Fibroblast of the conjunctiva (primary cell): Measurements from ENCODE around the gene CARD10.
A peak's percentile ranks its signal among the peaks of the same experiment; 100 is the strongest.

Experiments used
- DNase-seq: peaks from one replicate; pipeline ENCODE4 v3.0.0-alpha.2; 2010; ENCODE audit warnings: low read depth

CARD10 gene

GRCh38 chr22:37462436-37462835 lies 56.8 kb downstream of the CARD10 start:
- no peak for DNase-seq

- no peak for DNase-seq
Observed at GRCh38 chr22:37461961-37462360, 57.3 kb downstream of the CARD10 start.

- no peak for DNase-seq
Observed at GRCh38 chr22:37460684-37461083, 58.5 kb downstream of the CARD10 start.

DNA sequence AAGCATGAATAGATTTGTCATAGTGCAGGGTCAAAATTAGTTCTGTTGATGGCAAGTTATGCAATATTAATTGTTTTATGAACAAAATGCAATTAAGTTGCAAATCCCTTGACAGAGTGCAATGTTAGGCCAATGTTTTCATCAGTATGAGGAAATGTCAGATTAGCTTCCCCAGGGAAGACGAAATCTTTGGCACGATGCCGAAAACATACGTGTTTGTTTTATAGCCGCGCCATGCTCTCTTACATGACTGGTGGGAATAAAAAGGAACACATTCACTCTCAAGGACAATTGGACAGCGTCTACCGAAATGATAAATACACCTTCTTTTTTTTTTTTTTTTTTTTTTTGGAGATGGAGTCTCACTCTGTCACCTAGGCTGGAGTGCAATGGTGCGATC lies 60.0 kb downstream of the CARD10 start:
- no peak for DNase-seq

- DNase-seq: peak; percentile 23
Observed at GRCh38 chr22:37457093-37457893, 61.9 kb downstream of the CARD10 start.

DNA sequence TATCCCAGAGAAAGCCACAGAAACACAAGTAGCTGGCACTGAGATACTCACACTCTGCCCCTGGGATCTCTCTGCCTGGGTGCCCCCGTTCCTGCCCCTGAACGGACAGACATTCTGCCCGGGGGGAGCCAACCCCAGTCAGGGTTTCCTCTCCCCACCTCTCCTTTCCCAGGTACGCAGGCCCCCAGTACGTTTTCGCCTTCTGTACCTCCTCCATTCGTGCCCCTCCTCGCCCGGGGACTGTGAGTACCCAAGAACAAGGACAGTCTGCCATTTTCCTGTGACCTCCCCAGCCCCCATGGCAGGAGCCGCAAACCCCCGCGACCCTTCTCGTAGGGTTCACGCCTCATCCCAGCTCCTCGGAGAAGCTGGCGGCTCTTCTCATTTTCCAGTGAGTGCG lies 62.9 kb downstream of the CARD10 start:
- no peak for DNase-seq

- DNase-seq: no peak
Observed at GRCh38 chr22:37455896-37456295, 63.3 kb downstream of the CARD10 start.

DNA sequence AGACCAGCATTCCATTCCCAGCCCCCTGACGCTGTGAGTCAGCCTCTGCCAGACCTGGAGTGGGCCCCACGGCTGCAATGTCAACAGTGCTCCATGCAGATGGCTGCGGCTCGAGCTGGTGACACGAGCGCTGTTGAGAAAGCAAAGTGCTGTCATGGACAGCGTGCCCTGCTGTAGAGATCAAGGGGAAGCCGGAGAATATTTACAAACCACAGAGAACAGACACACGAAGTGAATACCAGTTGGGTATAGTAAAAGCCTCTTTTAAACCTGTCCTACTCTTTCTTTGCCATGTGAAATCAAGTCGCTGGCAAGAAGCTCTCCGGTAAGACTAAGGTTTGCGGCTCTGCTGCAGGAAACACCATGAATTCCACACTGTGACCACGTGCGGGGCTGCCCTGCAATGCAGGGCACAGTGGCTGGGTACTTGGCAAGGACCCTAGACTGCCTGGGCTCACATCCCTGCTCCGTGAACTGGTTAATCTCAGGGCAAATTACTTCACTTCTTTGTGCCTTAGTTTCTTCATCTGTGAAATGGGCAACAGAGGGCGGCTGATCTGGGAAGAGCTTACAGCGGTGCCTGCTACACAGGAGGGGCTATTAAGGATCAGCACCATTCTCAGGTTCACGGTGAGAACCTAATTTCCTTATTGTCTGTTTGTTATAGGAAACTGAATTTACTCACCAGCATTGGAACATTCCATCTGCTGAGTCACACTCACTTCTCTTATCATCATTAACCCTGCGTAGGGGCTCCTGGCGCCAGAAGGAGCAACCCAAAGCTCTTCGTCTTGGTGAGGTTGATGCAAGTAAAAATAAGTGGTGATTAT lies 64.1 kb downstream of the CARD10 start:
- peak; percentile 29 for DNase-seq

DNA sequence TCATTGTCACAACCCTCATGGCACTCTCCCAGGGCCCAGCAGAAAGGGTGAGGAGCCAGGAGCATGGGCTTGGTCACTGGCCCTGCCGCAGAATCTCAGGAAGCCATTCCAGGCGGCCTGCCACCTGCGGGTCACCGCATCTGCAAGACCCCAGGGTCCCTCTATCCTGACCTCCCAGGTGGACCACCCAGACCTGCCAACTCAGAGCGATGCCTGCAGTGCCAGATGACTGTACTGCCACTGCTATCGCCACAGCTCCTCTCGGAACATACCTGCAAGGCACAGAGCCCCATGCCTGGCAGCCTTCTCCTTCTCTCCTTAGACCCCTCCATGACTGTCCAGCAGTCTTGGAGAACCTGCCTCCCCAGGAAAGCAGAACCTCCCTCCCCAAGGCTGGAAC lies 65.5 kb downstream of the CARD10 start:
- DNase-seq: no peak

DNA sequence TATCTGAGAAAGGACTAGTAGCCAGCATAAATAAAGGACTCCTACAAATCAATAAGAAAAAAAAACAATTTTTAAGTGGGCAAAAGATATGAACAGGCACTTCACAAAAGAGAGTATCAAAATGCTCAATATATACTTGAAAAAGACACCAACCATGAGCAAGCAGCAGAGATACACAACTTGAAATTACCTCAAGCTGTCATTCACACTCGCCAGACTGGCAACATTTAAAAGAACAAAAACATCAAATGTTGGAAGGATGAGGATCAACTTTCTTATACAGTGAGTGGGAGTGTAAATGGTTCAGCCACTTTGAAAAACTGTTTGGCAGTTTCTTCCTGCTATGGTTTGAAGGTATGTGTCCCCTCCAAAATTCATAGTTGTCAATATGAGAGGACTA lies 68.0 kb downstream of the CARD10 start:
- no peak for DNase-seq

DNA sequence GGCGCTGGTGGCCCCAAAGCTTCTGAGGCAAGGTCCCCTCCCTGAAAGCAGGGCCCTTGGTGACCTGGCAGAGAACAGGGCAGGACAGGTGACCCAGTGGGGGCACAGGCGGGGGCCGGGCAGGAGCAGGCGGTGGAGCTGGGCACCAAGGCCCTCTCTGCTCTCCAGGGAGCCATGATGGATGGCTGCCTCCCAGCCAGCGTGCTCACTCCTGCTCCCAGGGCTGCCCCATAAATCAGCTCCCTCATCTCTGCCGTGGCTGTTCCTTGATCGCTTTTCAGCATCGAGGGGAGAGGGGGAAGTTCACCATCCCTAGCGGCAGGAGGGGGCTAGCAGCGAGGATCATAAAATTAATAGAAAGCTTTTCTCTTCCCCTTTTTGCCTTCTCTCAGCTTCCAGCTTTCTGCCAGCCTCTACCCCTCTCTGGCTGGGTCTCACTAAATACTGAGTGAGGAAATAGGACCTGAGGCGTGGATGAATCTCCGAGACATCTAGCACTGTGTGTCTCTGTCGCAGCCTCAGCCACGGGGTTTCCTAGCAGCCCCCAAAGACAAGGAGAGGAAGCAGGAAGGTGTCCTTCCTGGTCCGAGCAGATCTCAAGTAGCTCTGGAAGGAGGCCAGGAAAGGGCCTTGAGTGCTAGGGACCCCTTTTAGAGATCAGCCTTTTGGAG lies 69.7 kb downstream of the CARD10 start:
- DNase-seq: no peak

GRCh38 chr22:37448516-37449127 lies 70.6 kb downstream of the CARD10 start:
- no peak for DNase-seq

- no peak for DNase-seq
Observed at GRCh38 chr22:37445501-37445900, 73.7 kb downstream of the CARD10 start.

- DNase-seq: no peak
Observed at GRCh38 chr22:37443977-37444376, 75.2 kb downstream of the CARD10 start.

DNA sequence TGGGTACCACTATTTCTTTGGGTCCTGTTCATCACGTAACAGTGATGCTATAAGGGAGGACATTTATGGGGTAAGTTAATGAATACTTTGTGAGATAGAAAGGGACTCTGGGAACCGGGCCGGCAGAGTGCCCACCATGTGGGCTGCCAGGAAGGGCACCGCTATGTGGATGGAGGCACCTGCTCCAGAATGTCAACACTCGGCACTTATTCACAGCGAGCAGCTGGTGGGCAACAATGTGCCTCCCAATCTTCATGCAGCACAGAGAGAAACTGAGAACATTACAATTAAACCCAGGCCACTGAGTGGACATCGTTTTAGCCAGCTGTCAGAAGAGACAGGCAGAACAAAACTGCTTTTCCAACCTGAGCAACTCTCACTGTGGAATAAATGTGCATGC lies 76.1 kb downstream of the CARD10 start:
- DNase-seq: no peak

DNA sequence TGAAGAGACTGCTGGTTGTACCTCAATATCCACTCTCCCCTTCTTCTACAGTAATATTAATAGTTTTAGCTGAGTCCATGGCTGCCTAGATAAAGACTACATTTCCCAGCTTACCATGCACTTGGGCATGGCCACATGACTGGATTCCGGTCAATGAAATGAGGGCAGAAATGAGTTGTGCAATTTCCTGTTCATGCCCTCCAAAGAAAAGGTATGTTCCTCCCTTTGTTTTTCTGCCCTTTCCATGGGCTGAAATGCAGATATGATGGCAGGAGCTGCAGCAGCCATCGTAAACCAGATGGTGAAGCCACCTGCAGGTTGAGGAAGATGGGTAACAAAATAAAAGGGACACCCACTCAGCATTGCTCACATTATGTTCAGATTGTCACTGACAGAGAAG lies 76.7 kb downstream of the CARD10 start:
- DNase-seq: no peak

DNA sequence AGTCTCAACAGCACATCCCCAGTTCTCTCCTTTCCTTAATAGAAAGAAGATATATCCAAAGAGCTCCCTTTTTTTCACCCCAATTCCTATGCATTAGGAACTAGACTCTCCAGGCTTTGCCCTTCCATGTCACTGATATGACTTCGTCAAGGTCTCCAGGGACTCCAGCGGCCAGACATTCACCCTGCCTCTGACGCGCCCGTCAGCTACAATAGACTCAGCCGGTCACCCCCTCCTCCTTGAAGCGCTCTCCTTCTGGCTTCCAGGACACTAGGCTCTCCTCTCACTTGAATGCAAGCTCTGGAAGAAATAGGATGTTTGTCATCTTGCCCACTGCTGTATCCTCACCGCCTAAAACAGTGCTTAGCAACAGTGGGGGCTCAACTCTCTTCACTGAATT lies 77.1 kb downstream of the CARD10 start:
- DNase-seq: no peak

DNA sequence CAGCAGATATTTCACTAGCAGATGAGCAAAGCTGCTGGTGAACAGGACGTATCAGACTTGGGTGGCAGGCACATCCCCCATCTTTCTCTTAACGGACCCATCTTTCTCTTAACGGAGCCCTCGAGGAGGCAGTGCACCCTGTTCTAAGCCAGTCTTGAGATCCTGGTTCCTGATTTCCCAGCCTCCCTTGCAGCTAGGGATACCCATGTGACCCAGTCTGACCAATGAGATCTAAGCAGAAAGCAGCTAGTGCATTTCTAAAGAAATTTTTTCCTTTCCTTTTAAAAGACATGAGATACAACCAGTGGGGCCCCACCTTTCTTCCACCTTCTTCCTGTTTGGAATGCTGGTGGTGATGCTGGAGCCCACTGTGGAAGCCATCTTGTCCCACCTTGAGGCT lies 78.3 kb downstream of the CARD10 start:
- no peak for DNase-seq
